SK-N-SH treated with all-trans-retinoic acid at 6 μM for 48 hours (cell line): ENCODE measurements around the gene RSRP1.

Experiments
- ATAC-seq: fragments of 200-7000 bp; cut with Tn5 transposase; 3 replicates; pipeline ENCODE4 v1.9.1; 2020; ENCODE audit warnings: mild to moderate bottlenecking, moderate library complexity
- ARNTL ChIP-seq: fragments of 450-650 bp; formaldehyde crosslinking; IDR thresholded peaks from 2 replicates; pipeline ENCODE4 v1.5.0; 2020; ENCODE audit warnings: low read depth, mild to moderate bottlenecking, moderate library complexity, borderline replicate concordance
- BACH2 ChIP-seq: fragments of 250-450 bp; sonication (Bioruptor Pico); IDR thresholded peaks from 2 replicates; pipeline ENCODE4 v1.9.0; 2021; ENCODE audit warnings: mild to moderate bottlenecking, borderline replicate concordance
- ESRRG ChIP-seq: fragments of 250-450 bp; sonication (Bioruptor Pico); IDR thresholded peaks from 2 replicates; pipeline ENCODE4 v1.6.1; 2021; ENCODE audit warnings: mild to moderate bottlenecking
- GLIS3 ChIP-seq: fragments of 250-450 bp; sonication (Bioruptor Pico); IDR thresholded peaks from 2 replicates; pipeline ENCODE4 v1.5.0; 2020; ENCODE audit warnings: mild to moderate bottlenecking, moderate library complexity
- ISL1 ChIP-seq: fragments of 250-450 bp; sonication (Bioruptor Pico); IDR thresholded peaks from 2 replicates; pipeline ENCODE4 v2.1.2; 2022; ENCODE audit warnings: mild to moderate bottlenecking, moderate library complexity
- OSR1 ChIP-seq: fragments of 250-450 bp; sonication (Bioruptor Pico); IDR thresholded peaks from 2 replicates; pipeline ENCODE4 v1.8.0; 2022; ENCODE audit warnings: moderate library complexity, mild to moderate bottlenecking, inconsistent platforms
- PPARA ChIP-seq: fragments of 250-450 bp; sonication (Bioruptor Pico); IDR thresholded peaks from 2 replicates; pipeline ENCODE4 v1.5.0; 2020; ENCODE audit warnings: mild to moderate bottlenecking, borderline replicate concordance
- RARB ChIP-seq: fragments of 250-450 bp; sonication (Bioruptor Pico); IDR thresholded peaks from 2 replicates; pipeline ENCODE4 v1.8.0; 2021; ENCODE audit warnings: mild to moderate bottlenecking, moderate library complexity
- SNAI2 ChIP-seq: fragments of 250-450 bp; sonication (Bioruptor Pico); IDR thresholded peaks from 2 replicates; pipeline ENCODE4 v1.5.0; 2020; ENCODE audit warnings: mild to moderate bottlenecking, moderate library complexity
- TCF4 ChIP-seq: fragments of 250-450 bp; sonication (Bioruptor Pico); IDR thresholded peaks from 2 replicates; pipeline ENCODE4 v1.8.0; 2021; ENCODE audit warnings: mild to moderate bottlenecking, moderate library complexity, borderline replicate concordance
- TOX ChIP-seq: fragments of 250-450 bp; sonication (Bioruptor Pico); IDR thresholded peaks from 2 replicates; pipeline ENCODE4 v1.8.0; 2021; ENCODE audit warnings: mild to moderate bottlenecking, moderate library complexity, borderline replicate concordance
- ZC3H10 ChIP-seq: fragments of 250-450 bp; sonication (Bioruptor Pico); IDR thresholded peaks from 2 replicates; pipeline ENCODE4 v1.5.1; 2021; ENCODE audit warnings: mild to moderate bottlenecking, moderate library complexity
- ZFP3 ChIP-seq: fragments of 250-450 bp; sonication (Bioruptor Pico); IDR thresholded peaks from 2 replicates; pipeline ENCODE4 v1.5.0; 2020; ENCODE audit warnings: mild to moderate bottlenecking, moderate library complexity
- ZFP30 ChIP-seq: fragments of 450-650 bp; formaldehyde crosslinking; IDR thresholded peaks from 2 replicates; pipeline ENCODE4 v1.5.0; 2022; ENCODE audit warnings: mild to moderate bottlenecking, moderate library complexity
- ZNF565 ChIP-seq: fragments of 450-650 bp; formaldehyde crosslinking; conservative IDR thresholded peaks from 2 replicates; pipeline ENCODE4 v1.5.0; 2020; ENCODE audit warnings: low read depth, mild to moderate bottlenecking, moderate library complexity
- ZNF70 ChIP-seq: fragments of 450-650 bp; formaldehyde crosslinking; IDR thresholded peaks from 2 replicates; pipeline ENCODE4 v1.5.0; 2020; ENCODE audit warnings: mild to moderate bottlenecking, moderate library complexity
- ZNF8 ChIP-seq: fragments of 450-650 bp; formaldehyde crosslinking; IDR thresholded peaks from 2 replicates; pipeline ENCODE4 v1.5.0; 2020; ENCODE audit warnings: mild to moderate bottlenecking, moderate library complexity
- TF ChIP-seq, protein P1 (sequence below): fragments of 250-450 bp; sonication (Bioruptor Pico); IDR thresholded peaks from 2 replicates; pipeline ENCODE4 v1.5.1; 2021; ENCODE audit warnings: mild to moderate bottlenecking, moderate library complexity
- TF ChIP-seq, protein P2 (sequence below): fragments of 250-450 bp; sonication (Bioruptor Pico); IDR thresholded peaks from 2 replicates; pipeline ENCODE4 v1.5.1; 2020; ENCODE audit warnings: low read depth, mild to moderate bottlenecking, moderate library complexity
- TF ChIP-seq, protein P3 (sequence below): fragments of 250-450 bp; sonication (Bioruptor Pico); IDR thresholded peaks from 2 replicates; pipeline ENCODE4 v1.8.0; 2020; ENCODE audit warnings: mild to moderate bottlenecking, moderate library complexity, borderline replicate concordance
- TF ChIP-seq, protein P4 (sequence below): fragments of 250-450 bp; sonication (Bioruptor Pico); IDR thresholded peaks from 2 replicates; pipeline ENCODE4 v1.8.0; 2021; ENCODE audit warnings: low read depth, mild to moderate bottlenecking, moderate library complexity, borderline replicate concordance

The RSRP1 gene

DNA sequence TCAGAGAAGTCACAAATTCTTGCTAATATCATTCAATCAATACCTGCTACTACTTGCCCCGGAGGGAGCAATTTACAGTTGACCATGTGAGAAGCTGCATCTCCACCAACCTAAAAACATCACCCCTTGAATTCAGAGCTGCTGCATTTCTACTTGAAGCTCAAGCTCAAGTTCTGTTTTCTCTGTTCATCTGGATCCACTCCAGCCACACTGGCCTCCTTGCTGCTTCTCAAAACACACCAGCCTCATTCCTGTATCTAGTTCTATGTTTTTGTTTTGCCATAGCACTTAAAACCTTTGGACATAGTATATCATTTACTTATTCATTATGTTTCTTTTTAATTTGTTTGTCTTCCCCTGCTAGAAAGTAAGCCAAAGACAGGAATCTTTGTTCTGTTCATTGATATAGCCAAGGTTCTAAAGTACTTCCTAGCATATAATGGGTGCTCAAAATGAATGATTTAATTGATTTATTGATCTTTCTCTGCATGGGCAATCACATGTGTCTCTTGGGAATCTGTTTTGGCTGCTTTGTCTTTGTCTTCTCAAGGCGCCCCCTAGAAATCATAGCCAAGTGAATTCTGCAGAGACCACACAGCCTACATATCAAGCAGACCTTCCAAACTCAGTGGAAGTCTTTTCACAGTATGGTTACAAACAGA is 38.6 kb downstream of the RSRP1 start:
- ATAC-seq: no peak
- TF ChIP-seq TCF4 (CRISPR knock-in tag) (no peak), ZFP30 (CRISPR knock-in tag) (no peak), OSR1 (CRISPR knock-in tag) (no peak), SNAI2 (CRISPR knock-in tag) (no peak), ESRRG (no peak), ZNF565 (CRISPR knock-in tag) (no peak), GLIS3 (CRISPR knock-in tag) (no peak), RARB (CRISPR knock-in tag) (no peak), PPARA (CRISPR knock-in tag) (no peak), ISL1 (CRISPR knock-in tag) (no peak), BACH2 (CRISPR knock-in tag) (no peak), ZNF70 (CRISPR knock-in tag) (no peak)
- TF ChIP-seq, protein P1, sequence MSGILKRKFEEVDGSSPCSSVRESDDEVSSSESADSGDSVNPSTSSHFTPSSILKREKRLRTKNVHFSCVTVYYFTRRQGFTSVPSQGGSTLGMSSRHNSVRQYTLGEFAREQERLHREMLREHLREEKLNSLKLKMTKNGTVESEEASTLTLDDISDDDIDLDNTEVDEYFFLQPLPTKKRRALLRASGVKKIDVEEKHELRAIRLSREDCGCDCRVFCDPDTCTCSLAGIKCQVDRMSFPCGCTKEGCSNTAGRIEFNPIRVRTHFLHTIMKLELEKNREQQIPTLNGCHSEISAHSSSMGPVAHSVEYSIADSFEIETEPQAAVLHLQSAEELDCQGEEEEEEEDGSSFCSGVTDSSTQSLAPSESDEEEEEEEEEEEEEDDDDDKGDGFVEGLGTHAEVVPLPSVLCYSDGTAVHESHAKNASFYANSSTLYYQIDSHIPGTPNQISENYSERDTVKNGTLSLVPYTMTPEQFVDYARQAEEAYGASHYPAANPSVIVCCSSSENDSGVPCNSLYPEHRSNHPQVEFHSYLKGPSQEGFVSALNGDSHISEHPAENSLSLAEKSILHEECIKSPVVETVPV: no peak
- TF ChIP-seq, protein P2, sequence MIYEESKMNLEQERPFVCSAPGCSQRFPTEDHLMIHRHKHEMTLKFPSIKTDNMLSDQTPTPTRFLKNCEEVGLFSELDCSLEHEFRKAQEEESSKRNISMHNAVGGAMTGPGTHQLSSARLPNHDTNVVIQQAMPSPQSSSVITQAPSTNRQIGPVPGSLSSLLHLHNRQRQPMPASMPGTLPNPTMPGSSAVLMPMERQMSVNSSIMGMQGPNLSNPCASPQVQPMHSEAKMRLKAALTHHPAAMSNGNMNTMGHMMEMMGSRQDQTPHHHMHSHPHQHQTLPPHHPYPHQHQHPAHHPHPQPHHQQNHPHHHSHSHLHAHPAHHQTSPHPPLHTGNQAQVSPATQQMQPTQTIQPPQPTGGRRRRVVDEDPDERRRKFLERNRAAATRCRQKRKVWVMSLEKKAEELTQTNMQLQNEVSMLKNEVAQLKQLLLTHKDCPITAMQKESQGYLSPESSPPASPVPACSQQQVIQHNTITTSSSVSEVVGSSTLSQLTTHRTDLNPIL (CRISPR knock-in tag): no peak

DNA sequence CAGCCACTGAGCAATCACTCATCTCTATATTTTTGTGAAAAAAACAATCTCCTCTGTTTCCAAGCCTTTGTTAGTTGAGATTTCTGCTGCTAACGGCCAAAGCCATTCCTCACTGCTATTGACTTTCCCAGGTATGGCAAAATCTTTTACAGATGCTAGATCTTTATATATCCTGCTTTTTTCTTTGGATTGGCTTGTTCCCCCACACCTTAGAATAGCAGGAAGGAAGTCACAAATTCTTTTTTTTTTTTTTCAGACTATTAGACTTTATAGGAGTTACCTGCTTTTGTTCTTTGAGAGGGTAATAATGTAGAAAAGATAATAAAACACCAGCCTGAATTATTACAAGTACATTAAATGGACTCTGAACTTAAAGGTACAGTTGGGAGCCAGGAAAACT is 39.2 kb downstream of the RSRP1 start:
- no peak for ATAC-seq
- TF ChIP-seq, protein P2 (CRISPR knock-in tag): no peak
- no peak for TF ChIP-seq ZC3H10 (CRISPR knock-in tag)
- TF ChIP-seq, all 23 proteins: peak for 0

DNA sequence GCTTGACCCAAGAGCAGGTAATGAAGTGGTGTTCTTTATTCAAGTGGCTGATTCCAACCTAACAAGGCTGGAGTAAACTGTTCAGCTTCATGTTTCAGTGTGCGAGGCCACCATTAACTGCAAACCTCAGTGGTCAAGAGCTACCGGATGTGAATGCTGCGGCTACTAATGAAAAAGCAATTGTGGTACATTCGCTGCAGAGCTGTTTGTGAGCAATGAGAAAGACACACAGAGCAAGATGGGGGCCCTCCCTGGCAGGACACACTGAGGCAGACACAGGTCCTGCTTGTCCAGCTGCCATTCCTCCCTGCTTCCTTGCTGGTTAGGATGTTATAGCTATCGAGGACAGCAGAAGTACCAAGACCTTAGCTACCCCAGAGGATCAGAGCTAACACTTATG is 41.1 kb downstream of the RSRP1 start:
- TF ChIP-seq GLIS3 (CRISPR knock-in tag): no peak
- TF ChIP-seq ESRRG: no peak
- TF ChIP-seq ISL1 (CRISPR knock-in tag): no peak
- TF ChIP-seq, protein P1: no peak
- TF ChIP-seq ZNF8 (CRISPR knock-in tag): no peak
- TF ChIP-seq ZFP3 (CRISPR knock-in tag): no peak
- TF ChIP-seq ZNF565 (CRISPR knock-in tag): no peak
- no peak for TF ChIP-seq ZC3H10 (CRISPR knock-in tag)
- TF ChIP-seq ARNTL: no peak
- ATAC-seq: no peak

DNA sequence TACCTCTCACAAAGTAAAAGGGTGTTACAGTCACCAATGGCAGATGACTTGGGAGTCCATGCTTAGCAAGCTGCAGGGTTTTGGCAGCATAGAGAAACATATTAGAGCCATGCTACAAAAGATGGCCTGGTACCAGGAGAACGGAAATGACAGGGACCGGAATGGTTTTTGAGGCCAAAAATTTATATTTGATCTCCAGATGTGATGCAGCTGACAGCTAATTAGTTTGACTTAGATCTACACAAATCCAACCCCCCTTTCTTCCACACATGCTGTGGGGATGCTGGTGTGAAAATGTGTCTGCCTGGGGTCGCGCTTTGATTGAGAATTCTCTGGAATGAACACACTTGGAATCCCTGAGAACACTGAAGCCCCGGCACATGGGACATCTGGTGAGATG is 41.5 kb downstream of the RSRP1 start:
- TF ChIP-seq TOX (CRISPR knock-in tag): no peak
- no peak for TF ChIP-seq ZFP3 (CRISPR knock-in tag)
- TF ChIP-seq ISL1 (CRISPR knock-in tag): no peak
- TF ChIP-seq, protein P3, sequence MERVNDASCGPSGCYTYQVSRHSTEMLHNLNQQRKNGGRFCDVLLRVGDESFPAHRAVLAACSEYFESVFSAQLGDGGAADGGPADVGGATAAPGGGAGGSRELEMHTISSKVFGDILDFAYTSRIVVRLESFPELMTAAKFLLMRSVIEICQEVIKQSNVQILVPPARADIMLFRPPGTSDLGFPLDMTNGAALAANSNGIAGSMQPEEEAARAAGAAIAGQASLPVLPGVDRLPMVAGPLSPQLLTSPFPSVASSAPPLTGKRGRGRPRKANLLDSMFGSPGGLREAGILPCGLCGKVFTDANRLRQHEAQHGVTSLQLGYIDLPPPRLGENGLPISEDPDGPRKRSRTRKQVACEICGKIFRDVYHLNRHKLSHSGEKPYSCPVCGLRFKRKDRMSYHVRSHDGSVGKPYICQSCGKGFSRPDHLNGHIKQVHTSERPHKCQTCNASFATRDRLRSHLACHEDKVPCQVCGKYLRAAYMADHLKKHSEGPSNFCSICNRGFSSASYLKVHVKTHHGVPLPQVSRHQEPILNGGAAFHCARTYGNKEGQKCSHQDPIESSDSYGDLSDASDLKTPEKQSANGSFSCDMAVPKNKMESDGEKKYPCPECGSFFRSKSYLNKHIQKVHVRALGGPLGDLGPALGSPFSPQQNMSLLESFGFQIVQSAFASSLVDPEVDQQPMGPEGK: no peak
- TF ChIP-seq GLIS3 (CRISPR knock-in tag): no peak
- TF ChIP-seq, protein P4, sequence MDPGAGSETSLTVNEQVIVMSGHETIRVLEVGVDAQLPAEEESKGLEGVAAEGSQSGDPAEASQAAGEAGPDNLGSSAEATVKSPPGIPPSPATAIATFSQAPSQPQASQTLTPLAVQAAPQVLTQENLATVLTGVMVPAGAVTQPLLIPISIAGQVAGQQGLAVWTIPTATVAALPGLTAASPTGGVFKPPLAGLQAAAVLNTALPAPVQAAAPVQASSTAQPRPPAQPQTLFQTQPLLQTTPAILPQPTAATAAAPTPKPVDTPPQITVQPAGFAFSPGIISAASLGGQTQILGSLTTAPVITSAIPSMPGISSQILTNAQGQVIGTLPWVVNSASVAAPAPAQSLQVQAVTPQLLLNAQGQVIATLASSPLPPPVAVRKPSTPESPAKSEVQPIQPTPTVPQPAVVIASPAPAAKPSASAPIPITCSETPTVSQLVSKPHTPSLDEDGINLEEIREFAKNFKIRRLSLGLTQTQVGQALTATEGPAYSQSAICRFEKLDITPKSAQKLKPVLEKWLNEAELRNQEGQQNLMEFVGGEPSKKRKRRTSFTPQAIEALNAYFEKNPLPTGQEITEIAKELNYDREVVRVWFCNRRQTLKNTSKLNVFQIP: no peak
- no peak for TF ChIP-seq ZNF565 (CRISPR knock-in tag)
- TF ChIP-seq ZNF70 (CRISPR knock-in tag): no peak
- no peak for ATAC-seq
